GM18498 (cell line): ENCODE measurements around the gene C15orf39.
"Not testable (repeated sequence)": the region's sequence is repeated elsewhere in the genome, so short reads cannot be mapped to it uniquely, and the experiment has no call there.

Experiments
- ATAC-seq: cut with Tn5 transposase; IDR thresholded peaks from one replicate; pipeline ENCODE4 v1.9.1; 2021; ENCODE audit warnings: mild to moderate bottlenecking, moderate library complexity; ENCODE audit not compliant: unreplicated experiment

C15orf39 gene

DNA sequence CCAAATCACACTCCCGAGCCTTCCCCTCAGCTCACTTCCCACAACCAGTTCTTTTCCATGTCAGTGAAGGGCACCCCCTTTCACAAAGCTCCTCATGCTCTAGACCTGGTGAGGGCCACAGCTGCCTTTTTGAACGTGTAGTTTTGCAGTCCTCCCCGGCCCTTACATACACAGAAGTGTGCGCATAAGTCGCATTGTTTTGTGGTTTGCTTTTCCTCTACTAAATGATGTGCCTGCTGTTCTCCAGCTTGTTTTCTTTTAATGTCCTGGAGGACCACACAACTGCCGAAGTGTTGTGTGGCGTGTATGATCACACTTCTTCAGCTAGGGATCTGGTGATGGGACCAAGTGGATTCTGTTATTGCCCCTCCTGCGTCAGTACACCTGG, 7.6 kb downstream of the C15orf39 start:
- ATAC-seq: no peak

DNA sequence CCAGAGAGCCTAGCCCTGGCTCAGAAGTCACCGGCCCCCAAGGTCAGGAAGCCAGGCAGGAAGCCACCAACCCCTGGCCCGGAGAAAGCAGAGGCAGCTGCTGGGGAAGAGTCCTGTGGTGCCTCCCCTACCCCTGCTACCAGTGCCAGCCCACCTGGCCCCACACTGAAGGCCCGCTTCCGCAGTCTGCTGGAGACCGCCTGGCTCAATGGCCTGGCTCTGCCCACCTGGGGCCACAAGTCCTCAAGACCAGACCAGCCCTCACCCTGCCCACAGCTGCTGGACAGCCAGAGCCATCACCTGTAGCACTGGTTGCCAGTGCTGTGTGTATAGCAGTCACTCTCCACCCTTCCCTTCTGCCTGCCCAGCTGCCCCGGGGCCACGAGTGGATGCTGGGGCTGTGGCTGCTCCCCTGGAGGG, 9.1 kb downstream of the C15orf39 start:
- ATAC-seq: no peak

GRCh38 chr15:75211436-75212199, 9.9 kb downstream of the C15orf39 start:
- no peak for ATAC-seq

DNA sequence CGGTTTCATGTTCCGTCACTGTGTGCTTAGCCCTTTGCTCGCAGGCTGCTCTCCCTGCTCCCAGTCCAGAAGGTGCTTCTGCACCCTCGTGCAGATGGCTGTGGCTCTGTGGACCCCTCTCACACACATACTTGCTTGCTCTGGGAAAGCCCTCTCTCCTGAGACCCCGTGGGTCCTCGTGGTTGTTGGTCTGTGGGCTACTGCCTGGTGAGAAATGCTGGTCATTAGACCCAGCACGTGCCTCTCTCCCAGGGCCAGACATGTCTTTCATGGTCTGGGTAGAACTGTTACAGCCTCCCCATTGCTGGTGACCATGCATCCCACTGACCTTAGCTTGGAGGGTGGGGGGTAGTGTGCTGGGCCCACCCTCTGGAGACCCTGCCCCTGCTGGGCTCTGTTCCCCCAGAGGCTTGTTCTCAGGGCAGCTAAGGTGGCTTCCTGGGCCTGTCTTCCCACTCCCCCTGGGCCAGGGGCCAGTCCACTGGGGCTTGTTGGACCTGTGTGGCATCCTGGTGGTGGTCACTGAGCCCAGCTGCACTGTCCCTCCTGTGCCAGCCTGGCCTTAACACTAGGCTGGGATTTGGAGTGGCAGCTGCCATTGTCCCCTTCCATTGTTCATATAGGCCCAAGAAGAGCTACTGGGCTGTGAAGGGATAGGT, 10.6 kb downstream of the C15orf39 start:
- ATAC-seq: no peak

- no peak for ATAC-seq
These were observed 11.6 kb downstream of the C15orf39 start for GRCh38 chr15:75213212-75213767.

DNA sequence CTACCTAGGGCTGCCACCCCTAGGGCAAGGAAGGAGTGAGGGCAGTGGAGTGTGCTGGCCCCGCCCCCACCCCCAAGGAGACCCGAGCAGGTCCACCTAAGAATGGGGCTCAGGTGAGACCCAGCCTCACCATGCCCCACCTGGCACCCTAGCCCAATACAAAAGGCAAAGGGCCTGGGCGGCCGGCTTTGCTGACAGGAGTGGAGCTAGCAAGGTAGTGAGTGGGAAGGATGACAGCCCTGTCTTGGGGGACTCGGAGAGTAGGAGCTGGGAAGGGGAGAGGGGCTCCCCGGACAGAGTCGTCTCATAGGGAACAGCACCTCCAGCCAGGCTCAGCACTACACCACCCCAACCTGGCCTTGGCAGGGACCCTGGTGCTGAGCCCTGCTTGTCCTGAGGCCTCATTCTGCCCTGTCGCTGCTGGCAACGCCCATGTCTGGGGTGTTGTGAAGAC, 12.1 kb downstream of the C15orf39 start:
- no peak for ATAC-seq

GRCh38 chr15:75214293-75215096, 12.8 kb downstream of the C15orf39 start:
- ATAC-seq: no peak

- no peak for ATAC-seq
These were observed 13.7 kb downstream of the C15orf39 start for GRCh38 chr15:75215107-75216004.

DNA sequence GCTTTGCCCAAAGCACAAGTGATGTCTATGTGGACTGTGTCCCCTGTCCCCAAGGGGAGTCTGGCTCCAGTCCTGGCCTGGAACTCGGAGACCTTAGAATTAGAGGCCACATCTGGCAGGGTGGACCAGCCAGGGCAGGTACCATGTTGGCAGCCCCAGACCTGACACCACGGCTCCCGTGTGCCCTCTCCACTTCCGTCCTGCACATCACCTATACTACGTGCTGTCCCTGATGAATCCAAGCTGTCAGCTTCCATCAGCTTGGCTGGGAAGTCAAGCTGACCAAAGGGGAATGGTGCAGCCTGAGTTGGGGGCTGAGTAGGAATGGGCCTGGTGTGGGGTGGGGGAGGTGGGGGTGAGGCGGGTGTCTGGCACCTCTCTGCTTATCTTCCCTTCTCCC, 15.3 kb downstream of the C15orf39 start:
- ATAC-seq: no peak

- not testable (repeated sequence) for ATAC-seq
These were observed 15.9 kb downstream of the C15orf39 start for GRCh38 chr15:75217574-75217973.

GRCh38 chr15:75219507-75219929, 17.8 kb downstream of the C15orf39 start:
- ATAC-seq: not testable (repeated sequence)

- ATAC-seq: no peak
These were observed 22.0 kb downstream of the C15orf39 start for GRCh38 chr15:75223688-75224087.

- ATAC-seq: no peak
These were observed 22.6 kb downstream of the C15orf39 start for GRCh38 chr15:75224281-75224680.

GRCh38 chr15:75225102-75225836, 23.6 kb downstream of the C15orf39 start:
- not testable (repeated sequence) for ATAC-seq

GRCh38 chr15:75225951-75226732, 24.5 kb downstream of the C15orf39 start:
- no peak for ATAC-seq

DNA sequence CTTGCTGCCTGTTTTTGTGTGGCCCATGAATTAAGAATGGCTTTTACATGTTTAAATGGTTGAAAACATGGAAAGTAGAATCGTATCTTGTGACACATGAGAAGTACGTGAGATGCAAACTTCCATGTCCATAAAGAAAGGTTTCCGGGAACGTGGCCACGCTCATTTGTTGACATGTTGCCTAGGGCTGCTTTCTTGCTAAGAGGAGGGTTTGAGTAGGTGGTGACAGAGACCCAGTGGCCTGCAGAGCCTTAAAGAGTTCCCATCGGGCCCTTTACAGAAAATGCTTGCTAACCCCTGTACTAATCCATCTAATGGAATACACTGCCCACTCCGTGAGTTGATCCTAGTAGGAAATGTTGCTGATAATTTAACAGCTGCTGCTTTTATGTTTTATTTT, 25.4 kb downstream of the C15orf39 start:
- ATAC-seq: not testable (repeated sequence)

GRCh38 chr15:75227663-75228280, 26.1 kb downstream of the C15orf39 start:
- ATAC-seq: no peak

GRCh38 chr15:75228787-75229186, 27.1 kb downstream of the C15orf39 start:
- no peak for ATAC-seq
